ENCODE data around the gene NET1.
"Not testable (repeated sequence)": the region's sequence is repeated elsewhere in the genome, so short reads cannot be mapped to it uniquely, and the experiment has no call there.

GRCh38 chr10:5380395-5380794, 32.0 kb upstream of the NET1 start:
- TF ChIP-seq CTCF, POLR2A (IDR thresholded peaks at IDR 0.05): not testable (repeated sequence)

All from adrenal gland (tissue), 5 donors.